K562 (cell line): Measurements from ENCODE around the gene CCDC85B. TPM values are rescaled to one million over a fixed set of nuclear protein-coding genes. Genes with fewer than 3 reads are reported as not detected.

ENCODE experiments used
- ATAC-seq: fragments of 200-7000 bp; cut with Tn5 transposase; 3 replicates; pipeline ENCODE4 v1.9.1; 2020; ENCODE audit warnings: moderate library complexity
- BruUV-seq: library from RNA; stranded (reverse); fragments of 400-500 nt; replicated peaks from 2 replicates; lab custom pipeline; 2021; lab: Mats Ljungman, UMichigan
- CTCF ChIA-PET: fragments of 300-600 bp; formaldehyde crosslinking; extraction: SDS; loops from one replicate; lab custom pipeline; 2021; ENCODE audit warnings: low intra/inter-chr PET ratio; lab: Yijun Ruan, JAX
- POLR2A ChIA-PET: fragments of 300-600, 350-650 bp; sonication (Branson Sonifier 250); formaldehyde crosslinking; extraction: SDS; loops from one replicate; lab custom pipeline; 2021; ENCODE audit warnings: antibody characterized with exemption, inconsistent platforms; lab: Yijun Ruan, JAX
- DNase-seq, 4 experiments: peaks; one replicate each; pipeline versions ENCODE4 v3.0.0 to v3.0.0-alpha.2; 2011 to 2018; ENCODE audit warnings: low spot score in 3 of 4, mixed read lengths in 3 of 4; ENCODE audit errors: extremely low read depth in 1 of 4
- FAIRE-seq: peaks from 2 replicates; lab custom pipeline; 2011; peaks lifted over from hg19 to GRCh38; lab: Jason Lieb, UNC
- H2AFZ ChIP-seq: 2 replicates; pipeline ENCODE4 v1.6.0; 2011; ENCODE audit warnings: low read depth, low read length, control low read depth, inconsistent platforms
- H3K27ac ChIP-seq: fragments of 200-600 bp; 3 replicates; pipeline ENCODE4 v1.8.0; 2011; ENCODE audit warnings: low read depth, mild to moderate bottlenecking, control low read depth, inconsistent platforms, low read length, moderate library complexity, mixed read lengths; ENCODE audit errors: extremely low read depth
- H3K27me3 ChIP-seq, 2 experiments: fragments of 300-600 bp in 1 of 2; 2 replicates in 1 of 2; 3 replicates in 1 of 2; pipeline versions ENCODE4 v1.6.0 to v1.8.0; 2011; ENCODE audit warnings: inconsistent platforms in 2 of 2, low read length in 2 of 2, mild to moderate bottlenecking in 1 of 2, mixed read lengths in 1 of 2, moderate library complexity in 1 of 2; ENCODE audit not compliant: control insufficient read depth in 2 of 2, insufficient read depth in 2 of 2
- H3K36me3 ChIP-seq: fragments of 300-600 bp; 3 replicates; pipeline ENCODE4 v1.8.0; 2011; ENCODE audit warnings: mild to moderate bottlenecking, low read length, inconsistent platforms; ENCODE audit not compliant: control insufficient read depth, insufficient read depth
- H3K4me1 ChIP-seq, 2 experiments: fragments of 200-600 bp in 1 of 2; replicated peaks in 1 of 2; 2 replicates in 1 of 2; 3 replicates in 1 of 2; pipeline versions ENCODE4 v1.5.1 to v1.8.0; 2011; ENCODE audit warnings: inconsistent platforms in 2 of 2, low read length in 2 of 2, mild to moderate bottlenecking in 1 of 2, mixed read lengths in 1 of 2, moderate library complexity in 1 of 2; ENCODE audit not compliant: control insufficient read depth in 2 of 2, insufficient read depth in 2 of 2
- H3K4me2 ChIP-seq: 2 replicates; pipeline ENCODE4 v1.6.1; 2011; ENCODE audit warnings: low read length, control low read depth, inconsistent platforms, mixed read lengths; ENCODE audit not compliant: insufficient read depth
- H3K4me3 ChIP-seq: fragments of 200-600 bp; sonication (generic), shearing (Covaris generic); 2 replicates; pipeline ENCODE4 v1.5.1; 2016; ENCODE audit warnings: control low read depth, inconsistent platforms
- H3K79me2 ChIP-seq: fragments of 200-600 bp; 3 replicates; pipeline ENCODE4 v1.8.0; 2011; ENCODE audit warnings: low read length, inconsistent platforms; ENCODE audit not compliant: control insufficient read depth, insufficient read depth
- H3K9ac ChIP-seq, 2 experiments: 2 replicates each; pipeline versions ENCODE4 v1.6.0 to v1.6.1; 2011; ENCODE audit warnings: low read depth in 2 of 2, low read length in 2 of 2, control low read depth in 1 of 2, inconsistent platforms in 1 of 2, mild to moderate bottlenecking in 1 of 2, mixed read lengths in 1 of 2; ENCODE audit not compliant: insufficient read depth in 1 of 2
- H3K9me1 ChIP-seq: one replicate; pipeline ENCODE4 v1.6.0; 2011; ENCODE audit warnings: inconsistent platforms, mild to moderate bottlenecking, low read length, moderate library complexity; ENCODE audit not compliant: control insufficient read depth, insufficient read depth
- H3K9me3 ChIP-seq: replicated peaks from 2 replicates; pipeline ENCODE4 v1.5.1; 2011; ENCODE audit warnings: low read depth, low read length, inconsistent platforms; ENCODE audit not compliant: control insufficient read depth, insufficient read depth
- H4K20me1 ChIP-seq: replicated peaks from 2 replicates; pipeline ENCODE4 v1.6.1; 2011; ENCODE audit warnings: low read length, inconsistent platforms, mixed read lengths; ENCODE audit not compliant: control insufficient read depth, insufficient read depth
- ARID4B ChIP-seq: sonication (generic); formaldehyde crosslinking; IDR thresholded peaks from 2 replicates; pipeline ENCODE4 v1.8.0; 2022; ENCODE audit warnings: mild to moderate bottlenecking, missing genetic modification reagents
- ATF6 ChIP-seq: sonication (generic); formaldehyde crosslinking; IDR thresholded peaks from 2 replicates; pipeline ENCODE4 v1.4.0; 2020; ENCODE audit warnings: mild to moderate bottlenecking, missing genetic modification reagents
- NFIC ChIP-seq: fragments of 450-650 bp; IDR thresholded peaks from 2 replicates; pipeline ENCODE4 v1.6.1; 2017; ENCODE audit warnings: mild to moderate bottlenecking, inconsistent platforms
- WGBS: fragments of 100-300 bp; shearing (Covaris generic); methylation state at CpG from one replicate; pipeline ENCODE4 v1.1.6; 2016; ENCODE audit warnings: low coverage, mixed read lengths; ENCODE audit not compliant: insufficient coverage; ENCODE audit errors: missing lambda C conversion rate; 5-methylcytosine and 5-hydroxymethylcytosine counted together
- in situ Hi-C: fragments of 300-500 bp; cut with MboI; formaldehyde crosslinking; loops from 4 replicates; pipeline ENCODE4 v1.15.0; 2018; ENCODE audit warnings: inconsistent platforms, mixed read lengths
- intact Hi-C: fragments of 100-400 bp; cut with micrococcal nuclease; formaldehyde crosslinking; loops from 2 replicates; pipeline ENCODE4 v1.14.2; 2022
- polyA plus RNA-seq, 8 experiments: library from polyadenylated mRNA; depleted of rRNA in 4 of 8; stranded (reverse) in 5 of 8; unstranded in 3 of 8; fragments of >200 nt; fragmentation: Nextera tagmentation in 2 of 8; fragmentation: Illumina TruSeq in 1 of 8; extraction: Ambion mirVana in 2 of 8; extraction: Trizol in 1 of 8; gene quantifications; 2 replicates each; pipeline versions ENCODE4 v1.2.1 to v1.2.3, GENCODE V29; 2011 to 2014; ENCODE audit warnings: inconsistent platforms in 1 of 8, missing spikeins in 1 of 8
- total RNA-seq, 7 experiments: library from RNA; depleted of rRNA in 6 of 7; stranded (reverse); fragments of >200 nt in 6 of 7; fragmentation: Illumina TruSeq in 2 of 7; extraction: Trizol in 2 of 7; gene quantifications; 2 replicates each; pipeline versions ENCODE4 v1.2.1 to v1.2.3, GENCODE V29; 2011 to 2021; ENCODE audit warnings: low replicate concordance in 1 of 7

The CCDC85B gene
- total and polyA plus RNA-seq, 9 of the 15 experiments (the other 6 are each of a cell fraction or from before 2014, with no cell fraction given): 0.14 to 138 (median 6.2) TPM

GRCh38 chr11:65886826-65887722, 3.4 kb upstream of the CCDC85B start:
- no peak for ATAC-seq
- Histone ChIP-seq H3K27me3 (no peaks in the 10 kb centered on the region), H3K9ac (peak overlapping the region; percentile 58 to 96), H4K20me1 (peaks cover 3% of the 10 kb centered on the region; the same call in 1 of the 2 replicates), H3K4me3 (peak overlapping the region; percentile 69), H3K79me2 (peaks cover 34% of the 10 kb centered on the region), H3K4me2 (peak overlapping the region; percentile 90), H3K36me3 (peaks cover 53% of the 10 kb centered on the region), H3K4me1 (peaks cover 17 to 61% of the 10 kb centered on the region in 2 experiments)
- DNase-seq: no peak
- WGBS: 73% methylated on average over 13 of the region's 14 CpGs
- in situ Hi-C loops: no loop called here
- intact Hi-C loops: loop anchor here (5.0 kb wide), 2 partner anchors 105 to 175 kb away; partner anchors contain the start of genes AP5B1 and KAT5
- BruUV-seq: no TSS peak
- 0 out of 2 replicates have a peak, but pooled peaks have one; percentile 1 for TF ChIP-seq ARID4B
- no peak for TF ChIP-seq ATF6 (CRISPR knock-in tag)
- TF ChIP-seq NFIC: peak; percentile 36
- TF ChIP-seq, all 486 proteins: peak for 2
- CTCF ChIA-PET: interaction anchor here (1.1 to 3.3 kb wide), 3 partner anchors 25 to 176 kb away, joined by 3 to 40 read pairs (median 12); partner anchors contain the start of gene KAT5
- no peaks in the 10 kb centered on the region for H3K9me1 ChIP-seq
- no peak overlapping the region for H2AFZ ChIP-seq
- POLR2A ChIA-PET: interaction anchor here (0.6 to 14.4 kb wide), 13 partner anchors 13 to 220 kb away, joined by 3 to 147 read pairs (median 5); partner anchors contain the start of genes CFL1, FOSL1, MUS81 and RNASEH2C
- no peaks in the 10 kb centered on the region for H3K9me3 ChIP-seq
- no peak for FAIRE-seq
- peak overlapping the region; percentile 71; the same call in 2 of the 3 replicates for H3K27ac ChIP-seq
